Right atrium auricular region (tissue), 2 donors: Measurements from ENCODE around the gene FGD4. TPM values are rescaled to one million over a fixed set of nuclear protein-coding genes. Genes with fewer than 3 reads are reported as not detected.

ENCODE experiments used
- DNase-seq: peaks from one replicate; pipeline ENCODE4 v3.0.0-alpha.2; 2019; ENCODE audit warnings: low spot score
- H3K27ac ChIP-seq, 2 donors: fragments of 200-600 bp; sonication (generic); 1 replicate in 1 of 2; 2 replicates in 1 of 2; pipeline ENCODE4 v1.5.1; 2016 to 2019
- H3K27me3 ChIP-seq, 2 donors: fragments of 200-600 bp; sonication (generic); one replicate each; pipeline versions ENCODE4 v1.5.1 to v1.6.0; 2017 to 2019
- H3K36me3 ChIP-seq: fragments of 200-600 bp; sonication (generic); one replicate; pipeline ENCODE4 v1.5.1; 2016
- H3K4me1 ChIP-seq, 2 donors: fragments of 200-600 bp; sonication (generic); one replicate each; pipeline versions ENCODE4 v1.5.1 to v1.6.0; 2017 to 2019
- H3K4me3 ChIP-seq, 2 donors: fragments of 200-600 bp; sonication (generic); 1 replicate in 1 of 2; 2 replicates in 1 of 2; pipeline ENCODE4 v1.5.1; 2017 to 2019; ENCODE audit warnings: mild to moderate bottlenecking in 1 of 2, moderate library complexity in 1 of 2
- H3K9me3 ChIP-seq, 2 donors: fragments of 200-600 bp; sonication (generic); one replicate each; pipeline ENCODE4 v1.5.1; 2019
- CTCF ChIP-seq, 2 donors: fragments of 200-600 bp; sonication (generic); IDR thresholded peaks; one replicate each; pipeline ENCODE4 v1.5.1; 2019; ENCODE audit warnings: antibody characterized with exemption in 2 of 2
- total RNA-seq, 2 donors: library from RNA; depleted of rRNA; stranded (reverse); fragments of >200 nt; gene quantifications; one replicate each; pipeline ENCODE4 v1.1.0, GENCODE V29; 2016

The FGD4 gene
- total RNA-seq, 2 donors from 2014 or later = 13.5 to 16.2 TPM

DNA sequence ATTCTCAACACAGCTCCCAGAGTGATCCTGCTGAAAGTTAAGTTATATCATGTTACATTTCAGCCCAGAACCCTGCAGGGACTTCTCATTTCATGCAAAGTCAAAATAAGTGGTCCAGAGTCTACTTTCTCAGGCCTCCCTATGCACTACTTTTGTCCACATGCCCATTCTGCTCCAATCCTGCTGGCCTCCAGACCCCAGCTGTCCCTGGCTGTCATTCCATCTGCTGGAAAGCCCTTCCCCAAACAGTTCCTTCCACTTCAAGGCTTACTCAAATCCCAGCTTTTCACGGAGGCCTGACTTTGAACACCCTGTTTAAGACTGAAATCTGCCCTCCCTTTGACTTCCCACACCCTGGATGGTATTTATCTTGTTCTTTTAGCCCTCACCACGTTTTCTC, 169.9 kb downstream of the FGD4 start:
- peak overlapping the region; percentile 7 to 24 for H3K27ac ChIP-seq
- H3K36me3 ChIP-seq = no peaks in the 10 kb centered on the region
- TF ChIP-seq CTCF (IDR thresholded peaks at IDR 0.05) = no peak
- peaks cover 0 to 53% of the 10 kb centered on the region in 2 donors for H3K4me1 ChIP-seq
- DNase-seq = no peak
- no peaks in the 10 kb centered on the region for H3K27me3 ChIP-seq
- H3K9me3 ChIP-seq = no peaks in the 10 kb centered on the region
- no peak overlapping the region for H3K4me3 ChIP-seq

DNA sequence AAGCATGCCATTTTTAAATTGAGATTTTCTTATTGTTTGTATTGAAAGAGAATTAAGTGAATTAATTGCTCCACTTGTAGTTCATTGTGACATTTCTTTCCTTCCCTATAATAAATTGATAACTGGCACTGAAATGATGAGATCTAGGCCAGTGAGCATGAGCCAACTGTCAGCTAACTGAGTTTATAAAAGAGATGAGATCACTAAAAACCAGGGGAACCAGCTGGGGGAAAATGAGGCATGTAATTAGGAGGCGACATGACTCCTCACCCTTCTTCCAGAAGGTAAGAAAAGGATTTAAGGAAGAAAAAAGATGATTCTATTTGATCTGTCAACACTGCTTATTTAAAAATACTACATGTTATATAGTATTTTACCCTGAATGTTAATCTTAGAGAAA, 175.2 kb downstream of the FGD4 start:
- Histone ChIP-seq H3K27me3 (no peaks in the 10 kb centered on the region), H3K4me1 (peaks cover 0 to under 1% of the 10 kb centered on the region in 2 donors), H3K4me3 (no peak overlapping the region), H3K9me3 (no peaks in the 10 kb centered on the region), H3K36me3 (no peaks in the 10 kb centered on the region), H3K27ac (no peak overlapping the region)
- DNase-seq = no peak
- TF ChIP-seq CTCF (IDR thresholded peaks at IDR 0.05) = no peak

GRCh38 chr12:32577328-32577727, 178.0 kb downstream of the FGD4 start:
- Histone ChIP-seq H3K9me3 (no peaks in the 10 kb centered on the region), H3K36me3 (peaks cover 18% of the 10 kb centered on the region), H3K4me3 (no peak overlapping the region)

GRCh38 chr12:32583534-32583933, 184.2 kb downstream of the FGD4 start:
- H3K27ac ChIP-seq = no peak overlapping the region
- no peak for TF ChIP-seq CTCF (IDR thresholded peaks at IDR 0.05)
- H3K36me3 ChIP-seq = peaks cover 29% of the 10 kb centered on the region
- peaks cover 0 to 3% of the 10 kb centered on the region in 2 donors for H3K4me1 ChIP-seq
- no peak for DNase-seq
- H3K27me3 ChIP-seq = no peaks in the 10 kb centered on the region
- no peak overlapping the region for H3K4me3 ChIP-seq
- H3K9me3 ChIP-seq = no peaks in the 10 kb centered on the region

More at GRCh38 chr12:32577328-32577727, 178.0 kb downstream of the FGD4 start:
- no peak for TF ChIP-seq CTCF (IDR thresholded peaks at IDR 0.05)
- no peak for DNase-seq
- H3K27me3 ChIP-seq = no peaks in the 10 kb centered on the region
- H3K4me1 ChIP-seq = no peaks in the 10 kb centered on the region
- no peak overlapping the region for H3K27ac ChIP-seq

- no peak for TF ChIP-seq CTCF (IDR thresholded peaks at IDR 0.05)
- Histone ChIP-seq H3K4me3 (no peak overlapping the region), H3K4me1 (peaks cover 0 to 3% of the 10 kb centered on the region in 2 donors), H3K36me3 (peaks cover 20% of the 10 kb centered on the region), H3K9me3 (no peaks in the 10 kb centered on the region), H3K27me3 (no peaks in the 10 kb centered on the region), H3K27ac (no peak overlapping the region)
- DNase-seq = no peak
Observed at GRCh38 chr12:32585680-32586079, 186.3 kb downstream of the FGD4 start.

DNA sequence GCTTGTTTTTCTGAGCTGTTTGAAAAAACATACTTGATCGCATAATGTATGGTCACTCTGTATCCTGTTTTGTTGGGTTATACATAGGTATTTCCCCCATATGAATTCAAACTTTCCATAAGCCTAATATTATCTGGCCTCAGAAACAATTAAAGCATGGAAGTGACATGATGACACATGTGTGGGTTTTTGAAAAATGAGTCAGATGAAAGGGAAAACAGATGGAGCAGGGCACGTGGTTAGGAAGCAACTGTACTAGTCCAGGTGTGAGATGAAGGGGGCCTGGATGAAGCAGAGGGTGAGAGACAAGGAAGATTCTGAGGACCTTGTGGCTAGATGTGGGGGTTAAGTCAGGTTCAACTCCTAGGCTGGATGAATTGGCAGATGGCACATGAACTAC, 187.0 kb downstream of the FGD4 start:
- no peak overlapping the region for H3K4me3 ChIP-seq
- DNase-seq = no peak
- peaks cover 0 to 3% of the 10 kb centered on the region in 2 donors for H3K4me1 ChIP-seq
- H3K27ac ChIP-seq = no peak overlapping the region
- no peaks in the 10 kb centered on the region for H3K9me3 ChIP-seq
- H3K27me3 ChIP-seq = no peaks in the 10 kb centered on the region
- no peak for TF ChIP-seq CTCF (IDR thresholded peaks at IDR 0.05)
- H3K36me3 ChIP-seq = peaks cover 20% of the 10 kb centered on the region
